Activated T-helper 1 cell treated with anti-CD3 and anti-CD28 coated beads, Interleukin-12 subunit alpha, Interleukin-12 subunit beta, Interleukin-2, Interleukin-4 antibody, amounts not matched to agents 30 ng/mL and 10 ng/mL and 1 ng/mL, durations not matched to agents 14 hours and 24 hours and 36 hours (primary cell): ENCODE results near the gene DNAH8. TPM values are rescaled to one million over a fixed set of nuclear protein-coding genes. Genes with fewer than 3 reads are reported as not detected.

Experiments used
- DNase-seq: peaks from one replicate; pipeline ENCODE4 v3.0.0; 2021; ENCODE audit warnings: low spot score
- H3K27ac Mint-ChIP-seq: one replicate; pipeline ENCODE4 v1.8.0; 2021; ENCODE audit warnings: mild to moderate bottlenecking, mixed read lengths
- H3K27me3 Mint-ChIP-seq: one replicate; pipeline ENCODE4 v1.8.0; 2022; ENCODE audit warnings: mild to moderate bottlenecking, moderate library complexity, mixed read lengths; ENCODE audit not compliant: insufficient read depth
- H3K36me3 Mint-ChIP-seq: one replicate; pipeline ENCODE4 v1.8.0; 2021; ENCODE audit warnings: low read depth, mixed read lengths
- H3K4me1 Mint-ChIP-seq: one replicate; pipeline ENCODE4 v1.8.0; 2021; ENCODE audit warnings: low read depth, mixed read lengths
- H3K4me3 Mint-ChIP-seq: one replicate; pipeline ENCODE4 v1.8.0; 2021; ENCODE audit warnings: mild to moderate bottlenecking, moderate library complexity, mixed read lengths
- H3K9me3 Mint-ChIP-seq: one replicate; pipeline ENCODE4 v1.8.0; 2021; ENCODE audit warnings: mixed read lengths
- intact Hi-C: fragments of 100-400 bp; cut with micrococcal nuclease; formaldehyde crosslinking; loops from one replicate; pipeline ENCODE4 v1.15.1; 2024
- total RNA-seq: library from RNA; stranded (reverse); gene quantifications from 2 replicates; pipeline ENCODE4 v1.2.3, GENCODE V29; 2022

The DNAH8 gene
- total RNA-seq, 1 donor from 2014 or later: 0.03 TPM

DNA sequence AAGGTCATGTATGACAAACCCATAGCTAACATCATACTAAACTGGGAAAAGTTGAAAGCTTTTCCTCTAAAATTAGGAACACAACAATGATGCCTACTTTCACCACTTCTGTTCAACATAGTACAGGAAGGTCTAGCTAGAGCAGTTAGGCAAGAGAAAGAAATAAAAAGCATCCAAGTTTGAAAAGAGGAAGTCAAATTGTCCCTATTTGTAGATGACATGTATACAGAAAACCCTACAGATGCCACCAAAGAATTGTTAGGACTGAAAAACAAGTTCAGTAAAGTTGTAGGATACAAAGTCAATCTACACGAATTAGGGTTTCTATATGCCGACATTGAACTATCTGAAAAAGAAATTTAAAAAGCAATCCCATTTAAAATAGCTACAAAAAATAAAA is 244.0 kb downstream of the DNAH8 start:
- Mint-ChIP-seq H3K36me3 (no peaks in the 10 kb centered on the region), H3K4me3 (no peak overlapping the region), H3K4me1 (no peaks in the 10 kb centered on the region), H3K9me3 (peaks cover 4% of the 10 kb centered on the region), H3K27ac (no peak overlapping the region), H3K27me3 (peaks cover 11% of the 10 kb centered on the region)
- DNase-seq: no peak
- intact Hi-C loops: no loop called here

DNA sequence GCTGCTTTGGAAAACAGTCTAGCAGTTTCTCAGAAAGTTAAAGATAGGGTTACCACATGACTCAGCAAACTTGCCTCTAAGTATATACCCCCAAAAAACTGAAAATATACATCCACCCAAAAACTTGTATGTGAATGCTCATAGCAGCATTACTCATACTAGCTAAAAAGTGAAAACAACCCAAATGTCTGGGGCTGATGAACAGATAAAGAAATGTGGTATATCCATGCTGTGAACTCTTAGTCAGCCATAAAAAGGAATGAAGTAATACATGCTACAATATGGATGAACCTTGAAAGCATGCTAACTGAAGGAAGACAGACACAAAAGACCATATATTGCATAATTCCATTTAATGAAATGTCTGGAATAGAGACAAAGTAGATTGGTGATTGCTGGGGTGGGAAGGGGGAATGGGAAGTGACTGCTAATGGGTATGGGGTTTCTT is 253.6 kb downstream of the DNAH8 start:
- no peak for DNase-seq
- Mint-ChIP-seq H3K9me3 (no peaks in the 10 kb centered on the region), H3K4me1 (no peaks in the 10 kb centered on the region), H3K4me3 (no peak overlapping the region), H3K27ac (no peak overlapping the region), H3K27me3 (peaks cover 17% of the 10 kb centered on the region), H3K36me3 (no peaks in the 10 kb centered on the region)
- intact Hi-C loops: no loop called here

DNA sequence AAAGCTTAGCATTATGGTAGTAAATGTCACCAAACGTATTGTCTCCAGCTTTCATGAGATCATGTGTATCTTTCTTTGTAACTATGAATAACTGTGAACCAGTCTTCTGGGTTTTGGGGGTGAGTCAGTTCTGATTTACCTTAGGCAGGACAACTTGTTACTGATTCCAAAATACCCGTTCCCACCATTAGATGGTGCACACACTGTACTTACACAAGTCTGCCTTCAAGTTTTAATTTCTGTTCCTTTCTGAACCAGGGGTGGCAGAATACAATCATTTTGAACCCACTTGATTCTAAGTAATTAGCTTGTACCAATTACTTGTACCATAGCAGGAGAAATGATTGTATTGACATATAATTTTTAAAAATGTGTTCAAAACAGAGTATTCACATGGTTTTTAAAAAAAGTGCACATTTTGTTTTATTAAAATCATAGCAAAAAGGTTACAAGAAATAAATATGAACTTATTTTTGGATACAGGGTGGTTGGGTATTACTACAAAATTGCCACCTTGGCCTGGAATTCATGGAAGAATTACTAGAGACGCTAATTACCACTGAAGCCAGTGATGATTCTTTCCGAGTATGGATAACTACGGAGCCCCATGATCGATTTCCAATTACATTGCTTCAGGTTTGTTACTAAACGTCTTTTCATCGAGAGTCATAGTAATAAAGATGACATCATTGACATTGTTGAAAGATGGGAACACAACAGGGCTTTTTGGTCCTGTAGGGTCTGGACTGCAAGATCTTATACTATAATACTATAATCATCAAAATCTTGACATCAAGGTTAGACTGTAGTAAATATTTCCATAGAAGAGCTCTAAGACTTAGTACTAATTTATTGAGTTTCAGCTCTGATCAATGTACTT is 258.3 kb downstream of the DNAH8 start:
- intact Hi-C loops: loop anchor here (1.0 to 5.0 kb wide), 4 partner anchors 129 to 337 kb away; no protein-coding TSS in a partner anchor
- peaks cover 18% of the 10 kb centered on the region for H3K27me3 Mint-ChIP-seq
- no peaks in the 10 kb centered on the region for H3K36me3 Mint-ChIP-seq
- no peaks in the 10 kb centered on the region for H3K4me1 Mint-ChIP-seq
- H3K4me3 Mint-ChIP-seq: no peak overlapping the region
- H3K9me3 Mint-ChIP-seq: no peaks in the 10 kb centered on the region
- no peak overlapping the region for H3K27ac Mint-ChIP-seq
- DNase-seq: no peak

DNA sequence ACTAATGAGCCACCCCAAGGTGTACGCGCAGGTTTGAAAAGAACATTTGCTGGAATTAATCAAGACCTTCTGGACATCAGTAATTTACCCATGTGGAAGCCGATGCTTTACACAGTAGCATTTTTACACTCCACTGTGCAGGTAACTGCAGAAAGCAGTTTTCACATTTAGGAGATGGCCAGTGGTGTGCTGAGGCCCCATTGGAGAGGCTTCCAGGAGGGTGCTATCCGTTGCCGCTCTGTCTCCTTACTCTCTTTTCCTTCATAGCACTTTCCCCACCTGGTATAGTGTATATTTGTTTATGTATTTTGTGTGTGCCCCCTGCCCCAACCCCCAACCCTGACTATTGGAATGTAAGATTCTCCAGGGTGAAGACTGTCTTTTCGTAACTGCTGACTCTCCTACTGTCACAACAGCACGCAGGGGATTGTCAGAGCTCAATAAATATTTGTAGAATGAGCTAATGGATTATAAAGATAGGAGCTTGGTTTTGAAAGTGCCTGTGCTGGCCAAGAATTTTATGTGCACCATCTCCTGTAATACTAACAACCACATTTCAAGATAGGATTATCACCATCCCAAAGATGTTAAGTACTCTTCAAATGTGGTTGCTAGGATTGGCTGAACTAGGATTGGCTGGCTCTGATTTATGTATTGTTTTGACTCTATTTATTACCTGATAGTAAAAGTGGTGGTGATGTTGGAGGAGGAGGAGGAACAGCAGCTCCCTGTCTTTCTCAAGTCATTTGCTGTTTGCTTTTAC is 259.5 kb downstream of the DNAH8 start:
- Mint-ChIP-seq H3K27ac (no peak overlapping the region), H3K9me3 (no peaks in the 10 kb centered on the region), H3K36me3 (no peaks in the 10 kb centered on the region), H3K27me3 (peaks cover 25% of the 10 kb centered on the region), H3K4me3 (no peak overlapping the region), H3K4me1 (no peaks in the 10 kb centered on the region)
- no peak for DNase-seq
- intact Hi-C loops: loop anchor here (5.0 kb wide), 1 partner anchor 128 kb away; no protein-coding TSS in a partner anchor

DNA sequence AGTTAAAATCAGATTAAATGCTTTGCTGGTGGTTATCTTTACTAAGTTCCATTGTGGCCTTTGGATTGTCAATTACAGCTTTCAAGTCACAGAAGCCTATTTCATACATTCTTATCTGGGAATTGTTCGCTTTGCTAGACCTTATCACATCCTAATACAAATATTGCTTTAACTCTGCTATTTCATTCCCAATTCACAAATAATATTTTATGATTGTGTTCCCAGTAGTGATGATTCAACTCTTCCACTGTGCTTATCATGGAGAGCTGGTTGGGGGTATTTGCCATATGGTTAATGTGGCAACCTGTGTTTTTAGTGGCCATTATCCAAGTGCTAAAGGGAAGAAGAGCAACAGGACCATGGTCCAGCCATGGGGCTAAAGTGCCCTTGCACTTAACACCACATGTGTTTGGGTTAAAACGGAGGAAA is 260.5 kb downstream of the DNAH8 start:
- peaks cover 32% of the 10 kb centered on the region for H3K27me3 Mint-ChIP-seq
- no peaks in the 10 kb centered on the region for H3K36me3 Mint-ChIP-seq
- DNase-seq: no peak
- intact Hi-C loops: no loop called here
- H3K4me3 Mint-ChIP-seq: no peak overlapping the region
- no peak overlapping the region for H3K27ac Mint-ChIP-seq
- no peaks in the 10 kb centered on the region for H3K4me1 Mint-ChIP-seq
- H3K9me3 Mint-ChIP-seq: no peaks in the 10 kb centered on the region

DNA sequence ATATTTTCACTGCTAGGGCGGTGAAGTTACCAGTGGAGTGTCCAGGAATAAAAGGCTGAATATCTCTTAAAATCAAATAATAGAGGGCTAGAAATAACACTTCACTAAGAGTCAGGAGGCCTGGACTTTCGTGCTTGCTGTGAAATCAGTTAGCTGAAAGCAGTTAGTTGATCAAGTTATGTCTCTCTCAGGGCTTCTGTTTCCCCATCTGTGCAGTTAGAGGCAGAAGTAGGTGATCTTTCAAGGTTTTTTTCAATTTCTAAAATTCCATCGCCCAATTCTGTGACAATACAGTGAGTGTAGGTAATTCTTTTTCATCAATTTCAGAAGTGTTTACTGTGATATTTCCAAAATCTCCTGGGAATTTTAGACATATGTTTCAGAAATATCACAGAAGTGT is 260.9 kb downstream of the DNAH8 start:
- Mint-ChIP-seq H3K9me3 (no peaks in the 10 kb centered on the region), H3K27ac (no peak overlapping the region), H3K4me3 (no peak overlapping the region), H3K4me1 (no peaks in the 10 kb centered on the region), H3K36me3 (no peaks in the 10 kb centered on the region), H3K27me3 (peaks cover 34% of the 10 kb centered on the region)
- no peak for DNase-seq
- intact Hi-C loops: no loop called here

GRCh38 chr6:38976801-38977500 is 261.8 kb downstream of the DNAH8 start:
- H3K36me3 Mint-ChIP-seq: no peaks in the 10 kb centered on the region
- peaks cover 30% of the 10 kb centered on the region for H3K27me3 Mint-ChIP-seq
- no peak overlapping the region for H3K27ac Mint-ChIP-seq
- no peak overlapping the region for H3K4me3 Mint-ChIP-seq
- DNase-seq: no peak
- no peaks in the 10 kb centered on the region for H3K9me3 Mint-ChIP-seq
- intact Hi-C loops: no loop called here
- no peaks in the 10 kb centered on the region for H3K4me1 Mint-ChIP-seq

- Mint-ChIP-seq H3K4me3 (no peak overlapping the region), H3K4me1 (no peaks in the 10 kb centered on the region), H3K27ac (no peak overlapping the region), H3K27me3 (peaks cover 34% of the 10 kb centered on the region), H3K36me3 (no peaks in the 10 kb centered on the region), H3K9me3 (no peaks in the 10 kb centered on the region)
- intact Hi-C loops: no loop called here
- DNase-seq: no peak
These were observed 263.1 kb downstream of the DNAH8 start for GRCh38 chr6:38978139-38978704.

DNA sequence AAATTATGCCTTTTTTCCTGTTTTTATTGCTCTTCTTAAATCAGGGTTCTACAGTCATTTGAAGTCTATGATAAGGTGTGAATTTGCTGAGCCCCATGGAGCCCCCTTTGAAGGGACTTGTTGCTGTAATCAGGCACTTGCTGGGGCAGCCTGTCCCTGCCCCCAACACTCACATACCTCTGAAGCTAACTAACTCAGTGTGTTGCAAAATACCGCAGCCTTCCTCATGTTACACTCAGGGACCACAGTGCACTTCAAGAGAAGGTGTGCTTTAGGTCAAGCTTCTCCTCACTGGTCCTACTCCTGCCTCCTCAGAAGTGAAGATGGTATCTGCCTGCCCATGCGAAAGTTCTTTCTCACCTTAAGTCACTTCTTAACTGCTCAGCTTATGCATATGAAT is 267.4 kb downstream of the DNAH8 start:
- intact Hi-C loops: no loop called here
- DNase-seq: no peak
- Mint-ChIP-seq H3K4me3 (no peak overlapping the region), H3K36me3 (no peaks in the 10 kb centered on the region), H3K27ac (no peak overlapping the region), H3K4me1 (no peaks in the 10 kb centered on the region), H3K9me3 (no peaks in the 10 kb centered on the region), H3K27me3 (peaks cover 28% of the 10 kb centered on the region)

DNA sequence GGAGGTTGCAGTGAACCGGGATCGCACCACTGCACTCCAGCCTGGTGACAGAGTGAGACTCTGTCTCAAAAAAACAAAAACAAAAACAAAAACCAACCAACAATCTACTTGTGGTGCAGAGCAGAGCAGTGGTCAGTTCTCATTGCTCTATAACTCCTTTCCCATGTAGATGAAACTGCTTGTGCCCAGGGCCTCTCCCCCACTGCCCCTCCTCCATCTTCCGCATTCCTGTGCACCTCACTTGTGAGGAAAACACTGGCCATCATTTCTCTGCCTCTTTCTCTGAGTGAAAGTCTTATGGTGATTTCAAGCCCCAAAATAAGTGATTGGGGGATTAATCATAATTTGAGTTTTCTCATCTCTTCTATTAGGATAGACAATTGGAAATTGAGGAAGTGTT is 269.6 kb downstream of the DNAH8 start:
- no peaks in the 10 kb centered on the region for H3K36me3 Mint-ChIP-seq
- DNase-seq: no peak
- no peak overlapping the region for H3K4me3 Mint-ChIP-seq
- H3K27ac Mint-ChIP-seq: no peak overlapping the region
- H3K9me3 Mint-ChIP-seq: no peaks in the 10 kb centered on the region
- no peaks in the 10 kb centered on the region for H3K4me1 Mint-ChIP-seq
- intact Hi-C loops: no loop called here
- H3K27me3 Mint-ChIP-seq: peaks cover 19% of the 10 kb centered on the region

- intact Hi-C loops: no loop called here
- no peak for DNase-seq
- Mint-ChIP-seq H3K27ac (no peak overlapping the region), H3K4me3 (no peak overlapping the region), H3K27me3 (peaks cover 11% of the 10 kb centered on the region), H3K9me3 (no peaks in the 10 kb centered on the region), H3K36me3 (no peaks in the 10 kb centered on the region), H3K4me1 (no peaks in the 10 kb centered on the region)
These were observed 270.7 kb downstream of the DNAH8 start for GRCh38 chr6:38985839-38986238.

GRCh38 chr6:38987503-38987902 is 272.4 kb downstream of the DNAH8 start:
- no peaks in the 10 kb centered on the region for H3K9me3 Mint-ChIP-seq
- no peaks in the 10 kb centered on the region for H3K4me1 Mint-ChIP-seq
- no peak overlapping the region for H3K4me3 Mint-ChIP-seq
- DNase-seq: no peak
- intact Hi-C loops: no loop called here
- H3K27ac Mint-ChIP-seq: no peak overlapping the region
- no peaks in the 10 kb centered on the region for H3K36me3 Mint-ChIP-seq
- peaks cover 9% of the 10 kb centered on the region for H3K27me3 Mint-ChIP-seq
